Common myeloid progenitor, CD34-positive (primary cell): ENCODE measurements around the gene ZFPM1.
A peak's percentile ranks its signal among the peaks of the same experiment; 100 is the strongest.

ENCODE experiments used
- CTCF ChIA-PET: fragments of 350-600 bp; sonication (Branson Sonifier 250); formaldehyde crosslinking; loops from one replicate; lab custom pipeline; 2021; ENCODE audit warnings: antibody characterized with exemption; lab: Charles Lee
- POLR2A ChIA-PET: fragments of 350-600 bp; sonication (Branson Sonifier 250); formaldehyde crosslinking; loops from one replicate; lab custom pipeline; 2021; ENCODE audit warnings: antibody characterized with exemption; lab: Charles Lee
- DNase-seq, 3 donors: peaks; one replicate each; pipeline versions ENCODE4 v3.0.0 to v3.0.0-alpha.2; 2013
- H3K27ac ChIP-seq, 2 experiments: 1 replicate in 1 of 2; 2 replicates in 1 of 2; pipeline ENCODE4 v1.7.0; 2013; ENCODE audit warnings: inconsistent platforms in 2 of 2, low read length in 2 of 2, mild to moderate bottlenecking in 2 of 2, low read depth in 1 of 2, moderate library complexity in 1 of 2; ENCODE audit not compliant: severe bottlenecking in 2 of 2, insufficient read depth in 1 of 2, poor library complexity in 1 of 2
- H3K27me3 ChIP-seq, 5 experiments: replicated peaks in 2 of 5; 1 replicate in 3 of 5; 2 replicates in 2 of 5; pipeline versions ENCODE4 v1.6.1 to v1.7.0; 2013; ENCODE audit warnings: low read length in 4 of 5, mild to moderate bottlenecking in 2 of 5, moderate library complexity in 2 of 5, inconsistent platforms in 1 of 5; ENCODE audit not compliant: insufficient read depth in 5 of 5, control insufficient read depth in 4 of 5
- H3K36me3 ChIP-seq, 4 experiments: 1 replicate in 2 of 4; 2 replicates in 2 of 4; pipeline versions ENCODE4 v1.6.1 to v1.7.0; 2013; ENCODE audit warnings: low read length in 3 of 4, control low read depth in 1 of 4, mild to moderate bottlenecking in 1 of 4; ENCODE audit not compliant: control insufficient read depth in 4 of 4, insufficient read depth in 4 of 4
- H3K4me1 ChIP-seq, 4 experiments: 1 replicate in 3 of 4; 2 replicates in 1 of 4; pipeline versions ENCODE4 v1.6.1 to v1.7.1; 2013; ENCODE audit warnings: low read length in 3 of 4, mild to moderate bottlenecking in 3 of 4, control low read depth in 1 of 4, inconsistent platforms in 1 of 4, moderate library complexity in 1 of 4; ENCODE audit not compliant: control insufficient read depth in 4 of 4, insufficient read depth in 4 of 4; ENCODE audit errors: control extremely low read depth in 1 of 4
- H3K4me3 ChIP-seq, 7 experiments: 1 replicate in 4 of 7; 2 replicates in 3 of 7; pipeline versions ENCODE4 v1.5.1 to v1.7.0; 2013; ENCODE audit warnings: mild to moderate bottlenecking in 7 of 7, low read length in 6 of 7, moderate library complexity in 6 of 7, inconsistent platforms in 2 of 7, low read depth in 2 of 7, control low read depth in 1 of 7; ENCODE audit not compliant: insufficient read depth in 4 of 7, control insufficient read depth in 1 of 7; ENCODE audit errors: extremely low read depth in 1 of 7
- H3K9me3 ChIP-seq, 5 experiments: 1 replicate in 4 of 5; 2 replicates in 1 of 5; pipeline versions ENCODE4 v1.6.1 to v1.7.1; 2013; ENCODE audit warnings: low read length in 4 of 5, mild to moderate bottlenecking in 2 of 5, inconsistent platforms in 1 of 5, low read depth in 1 of 5, moderate library complexity in 1 of 5; ENCODE audit not compliant: control insufficient read depth in 4 of 5, insufficient read depth in 2 of 5; ENCODE audit errors: control extremely low read depth in 1 of 5
- WGBS: methylation state at CpG from one replicate; pipeline ENCODE4 v1.1.5; 2013; ENCODE audit not compliant: insufficient coverage; 5-methylcytosine and 5-hydroxymethylcytosine counted together

Gene ZFPM1

DNA sequence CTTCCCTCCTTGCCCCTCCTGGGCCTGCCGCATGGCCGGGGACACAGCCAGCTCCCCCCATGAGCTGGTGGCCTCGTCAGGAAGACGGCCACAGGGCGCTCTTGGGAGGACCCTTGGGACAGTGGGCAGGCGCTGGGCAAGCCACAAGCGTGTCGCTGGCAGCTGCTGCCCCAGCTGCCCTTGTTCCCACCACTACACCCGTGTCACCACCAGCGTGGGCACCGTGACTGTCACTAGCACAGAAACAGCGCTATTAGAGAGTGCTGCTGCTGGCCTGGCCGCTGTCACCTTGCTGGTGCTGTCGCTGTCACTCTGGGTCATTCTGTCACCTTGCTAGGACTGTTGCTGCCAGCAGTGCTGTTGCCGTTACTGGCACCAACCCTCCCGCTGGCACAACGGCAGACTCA, 47.2 kb downstream of the ZFPM1 start:
- peaks cover 0 to 30% (median 27%) of the 10 kb centered on the region in 4 experiments for H3K4me1 ChIP-seq
- peak in 2 of 3 donors; percentile 27 to 41 for DNase-seq
- H3K27ac ChIP-seq, result no peak overlapping the region
- H3K36me3 ChIP-seq, result peaks cover 0 to 9% (median 2%) of the 10 kb centered on the region in 4 experiments
- CTCF ChIA-PET, result interaction anchor here (0.7 to 1.7 kb wide), 2 partner anchors 12 kb away, joined by 3 to 6 read pairs; no protein-coding TSS in a partner anchor
- H3K27me3 ChIP-seq, result no peaks in the 10 kb centered on the region
- no peaks in the 10 kb centered on the region for H3K9me3 ChIP-seq
- POLR2A ChIA-PET, result no interaction called here
- 58% methylated on average over 17 of the region's 17 CpGs for WGBS
- H3K4me3 ChIP-seq, result no peak overlapping the region

DNA sequence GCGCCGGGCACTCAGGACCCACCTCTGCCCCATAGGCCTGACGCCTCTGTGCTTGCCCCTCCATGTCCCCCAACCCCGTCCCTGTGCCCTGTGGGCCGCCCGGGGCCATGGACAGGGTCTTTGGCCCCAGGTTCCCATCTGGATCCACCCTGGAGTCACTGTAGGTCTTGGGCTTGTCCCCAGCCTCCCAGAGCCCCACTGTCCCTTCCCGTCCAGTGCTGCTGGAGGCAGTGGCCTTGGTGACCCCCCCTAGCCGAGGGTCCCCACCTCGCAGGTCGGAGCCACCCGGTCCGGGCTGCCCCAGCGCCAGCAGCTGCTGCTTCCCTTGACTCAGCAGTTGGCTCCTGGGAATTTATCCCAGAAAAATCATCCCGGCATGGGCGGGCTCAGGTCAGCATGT, 49.3 kb downstream of the ZFPM1 start:
- POLR2A ChIA-PET, result no interaction called here
- peaks cover 0 to 30% (median 27%) of the 10 kb centered on the region in 4 experiments for H3K4me1 ChIP-seq
- no peak overlapping the region for H3K4me3 ChIP-seq
- H3K27me3 ChIP-seq, result no peaks in the 10 kb centered on the region
- H3K9me3 ChIP-seq, result no peaks in the 10 kb centered on the region
- WGBS, result 96% methylated on average over 13 of the region's 15 CpGs
- no peak overlapping the region for H3K27ac ChIP-seq
- CTCF ChIA-PET, result no interaction called here
- H3K36me3 ChIP-seq, result peaks cover 0 to 12% (median 3%) of the 10 kb centered on the region in 4 experiments
- DNase-seq, result no peak

DNA sequence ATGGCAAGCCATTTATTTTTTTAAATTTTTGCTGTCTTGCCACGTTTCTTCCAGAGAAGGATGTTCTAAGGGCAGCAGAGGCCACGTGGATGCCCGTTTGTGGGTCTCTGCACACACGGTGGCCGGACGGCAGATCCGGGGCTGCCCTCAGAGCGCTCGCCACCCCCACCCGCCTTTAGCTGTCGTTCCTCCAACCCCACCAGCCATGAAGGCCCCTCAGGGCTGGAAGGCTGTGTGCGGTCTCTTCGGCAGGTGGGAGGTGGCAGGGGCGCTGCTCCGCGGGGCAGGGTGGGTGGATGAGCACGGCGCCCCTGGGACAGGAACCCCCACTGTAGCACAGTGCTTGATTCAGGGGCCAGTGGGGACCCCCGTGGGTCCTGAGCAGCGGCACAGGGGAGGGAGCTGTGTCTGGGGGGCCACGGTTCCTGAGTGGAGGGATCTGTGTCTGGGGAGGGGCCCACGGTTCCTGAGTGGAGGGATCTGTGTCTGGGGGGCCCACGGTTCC, 49.7 kb downstream of the ZFPM1 start:
- Histone ChIP-seq H3K4me3 (no peak overlapping the region), H3K27me3 (no peaks in the 10 kb centered on the region), H3K27ac (no peak overlapping the region), H3K4me1 (peaks cover 0 to 30% (median 27%) of the 10 kb centered on the region in 4 experiments), H3K9me3 (no peaks in the 10 kb centered on the region), H3K36me3 (peaks cover 0 to 12% (median 4%) of the 10 kb centered on the region in 4 experiments)
- no peak for DNase-seq
- ChIA-PET CTCF (no interaction called here), POLR2A (no interaction called here)
- 92% methylated on average over 14 of the region's 23 CpGs for WGBS

DNA sequence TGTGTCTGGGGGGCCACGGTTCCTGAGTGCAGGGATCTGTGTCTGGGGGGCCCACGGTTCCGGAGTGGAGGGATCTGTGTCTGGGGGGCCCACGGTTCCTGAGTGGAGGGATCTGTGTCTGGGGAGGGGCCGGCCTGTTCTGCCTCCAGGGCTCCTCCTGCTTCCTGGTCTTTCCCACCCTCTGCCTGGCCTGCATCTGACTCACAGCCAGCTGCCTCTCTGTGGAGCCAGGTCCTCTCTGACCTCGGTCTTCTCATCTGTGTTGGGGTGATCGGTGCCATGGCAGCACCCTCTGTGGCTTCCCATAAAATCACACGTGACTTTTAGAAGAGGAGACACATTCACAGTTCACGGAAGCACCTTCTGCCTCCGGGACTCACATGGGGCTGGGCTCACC, 50.3 kb downstream of the ZFPM1 start:
- Histone ChIP-seq H3K36me3 (peaks cover 0 to 12% (median 2%) of the 10 kb centered on the region in 4 experiments), H3K27ac (peak overlapping the region in 1 of 2 experiments; percentile 22), H3K4me3 (no peak overlapping the region), H3K4me1 (peaks cover 0 to 26% (median 24%) of the 10 kb centered on the region in 4 experiments), H3K9me3 (no peaks in the 10 kb centered on the region), H3K27me3 (no peaks in the 10 kb centered on the region)
- 80% methylated on average over 8 of the region's 10 CpGs for WGBS
- no peak for DNase-seq
- POLR2A ChIA-PET, result no interaction called here
- CTCF ChIA-PET, result interaction anchor here (1.5 kb wide), 1 partner anchor 8 kb away, joined by 4 read pairs; no protein-coding TSS in a partner anchor

DNA sequence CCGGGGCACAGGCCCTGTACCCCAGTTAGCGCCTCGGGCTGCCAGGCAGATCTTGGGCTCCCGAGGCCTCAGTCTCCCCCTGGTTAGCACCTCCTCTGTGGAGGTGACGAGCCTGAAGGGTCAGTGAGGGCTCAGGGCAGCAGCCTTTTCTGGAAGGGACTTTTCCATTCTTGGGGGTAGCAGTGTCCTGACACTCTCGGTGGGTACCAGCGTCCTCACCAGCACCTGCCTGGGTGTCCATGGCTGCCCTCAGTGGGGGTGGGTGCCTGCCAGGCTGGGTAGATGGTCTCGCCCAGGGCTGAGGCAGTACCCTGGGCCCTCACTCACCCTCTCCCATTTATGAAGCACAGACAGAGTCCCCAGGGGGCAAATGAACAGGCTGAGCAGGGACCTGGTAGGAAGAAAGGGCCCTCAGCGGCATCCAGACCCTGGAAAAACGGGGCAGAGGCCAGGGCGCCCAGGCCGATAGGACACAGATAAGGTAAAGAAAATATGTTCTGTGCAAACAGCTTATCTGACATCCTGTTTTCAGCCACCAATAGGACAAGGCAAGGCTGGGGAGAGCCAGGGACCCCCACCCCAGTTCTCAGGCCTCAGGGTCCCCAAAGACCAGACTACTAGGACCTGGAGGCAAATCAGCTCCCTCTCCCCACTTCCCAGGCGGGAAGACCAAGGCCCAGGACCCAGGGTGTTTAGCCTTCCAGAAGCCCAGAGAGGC, 50.9 kb downstream of the ZFPM1 start:
- Histone ChIP-seq H3K27me3 (no peaks in the 10 kb centered on the region), H3K9me3 (no peaks in the 10 kb centered on the region), H3K36me3 (peaks cover 0 to 12% (median 2%) of the 10 kb centered on the region in 4 experiments), H3K27ac (peak overlapping the region in 1 of 2 experiments; percentile 22), H3K4me1 (peaks cover 0 to 21% (median 19%) of the 10 kb centered on the region in 4 experiments), H3K4me3 (no peak overlapping the region)
- no peak for DNase-seq
- ChIA-PET CTCF (interaction anchor here (1.0 to 1.8 kb wide), 7 partner anchors 8 to 59 kb away, joined by 3 to 9 read pairs (median 4); no protein-coding TSS in a partner anchor), POLR2A (no interaction called here)
- 83% methylated on average over 11 of the region's 13 CpGs for WGBS

DNA sequence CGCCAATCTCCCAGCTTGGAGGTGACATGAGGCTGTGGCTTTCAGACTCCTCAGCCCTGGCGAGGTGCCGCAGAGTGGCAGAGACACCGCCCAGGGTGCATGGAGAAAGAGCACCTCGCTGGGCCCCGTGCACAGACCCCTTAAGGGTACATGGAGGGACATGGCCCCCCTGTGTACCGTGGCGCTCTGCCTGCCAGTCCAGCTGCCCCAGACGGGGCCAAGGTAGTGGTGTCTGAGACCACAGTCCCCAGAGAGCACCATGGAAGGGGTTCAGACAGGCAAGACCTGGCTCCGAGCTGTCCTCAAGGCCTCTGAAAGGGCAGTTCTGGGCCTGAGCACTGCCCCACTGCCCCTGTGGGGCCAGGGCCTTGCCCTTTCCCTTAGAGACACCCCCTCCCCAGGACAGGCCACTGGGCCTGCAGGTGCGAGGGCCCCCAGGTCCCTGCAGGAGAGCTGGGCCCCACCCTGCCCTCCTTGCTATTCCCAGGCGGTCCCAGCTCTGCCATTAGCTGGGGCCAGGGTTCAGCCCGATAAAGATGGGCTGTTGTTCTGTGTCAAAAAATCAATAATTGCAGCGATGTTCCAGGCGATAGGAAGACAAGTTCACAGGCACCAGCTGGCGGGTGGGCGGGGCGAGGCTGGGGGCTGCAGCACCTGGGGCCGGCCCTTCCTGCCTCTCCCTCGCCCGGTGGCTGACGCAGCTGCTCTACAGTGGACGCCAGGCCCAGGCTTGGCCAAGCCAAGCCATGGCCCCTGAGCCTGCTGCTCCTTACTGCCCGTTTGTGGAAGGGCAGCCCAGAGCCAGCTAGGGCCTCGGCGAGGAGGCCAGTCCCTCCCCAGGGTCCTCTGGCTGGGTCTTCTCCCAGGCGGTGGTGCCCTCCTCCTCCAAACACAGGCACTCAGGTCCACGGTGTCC, 51.7 kb downstream of the ZFPM1 start:
- CTCF ChIA-PET, result interaction anchor here (1.0 to 1.8 kb wide), 7 partner anchors 9 to 60 kb away, joined by 3 to 9 read pairs (median 4); no protein-coding TSS in a partner anchor
- 93% methylated on average over 26 of the region's 28 CpGs for WGBS

More for the DNA sequence above, 51.7 kb downstream of the ZFPM1 start:
- no peak for DNase-seq
- POLR2A ChIA-PET, result interaction anchor here (0.6 to 0.8 kb wide), 2 partner anchors 18 to 57 kb away, joined by 4 read pairs; no protein-coding TSS in a partner anchor
- Histone ChIP-seq H3K36me3 (peaks cover 0 to 12% (median 2%) of the 10 kb centered on the region in 4 experiments), H3K9me3 (no peaks in the 10 kb centered on the region), H3K4me3 (no peak overlapping the region), H3K4me1 (peaks cover 0 to 12% (median 10%) of the 10 kb centered on the region in 4 experiments), H3K27me3 (no peaks in the 10 kb centered on the region), H3K27ac (no peak overlapping the region)
